HG03135 (cell line): ENCODE results near the gene SMARCC2.

Source experiments
- ATAC-seq: cut with Tn5 transposase; IDR thresholded peaks from one replicate; pipeline ENCODE4 v1.9.1; 2021; ENCODE audit warnings: mild to moderate bottlenecking, moderate library complexity; ENCODE audit not compliant: unreplicated experiment

Gene SMARCC2

GRCh38 chr12:56152756-56153677 lies 36.3 kb downstream of the SMARCC2 start:
- ATAC-seq = no peak

GRCh38 chr12:56152132-56152755 lies 37.0 kb downstream of the SMARCC2 start, which contains the start of gene MYL6B:
TSS of gene MYL6B (plus strand) at chr12:56152587. CDS start at chr12:56153919, 1,332 bp downstream.
- ATAC-seq = peak; percentile 78

GRCh38 chr12:56151672-56152131 lies 37.6 kb downstream of the SMARCC2 start:
- ATAC-seq = peak; percentile 44

GRCh38 chr12:56150563-56150962 lies 38.7 kb downstream of the SMARCC2 start:
- no peak for ATAC-seq

- ATAC-seq = no peak
These were observed 42.5 kb downstream of the SMARCC2 start for GRCh38 chr12:56146492-56147460.

- no peak for ATAC-seq
These were observed 44.1 kb downstream of the SMARCC2 start for GRCh38 chr12:56145217-56145616.

- ATAC-seq = no peak
These were observed 45.4 kb downstream of the SMARCC2 start for GRCh38 chr12:56143870-56144269.

- no peak for ATAC-seq
These were observed 46.1 kb downstream of the SMARCC2 start for GRCh38 chr12:56143217-56143616.

- no peak for ATAC-seq
These were observed 47.1 kb downstream of the SMARCC2 start for GRCh38 chr12:56141946-56142784.

GRCh38 chr12:56137853-56138571 lies 51.3 kb downstream of the SMARCC2 start:
- ATAC-seq = no peak

GRCh38 chr12:56134897-56135296 lies 54.4 kb downstream of the SMARCC2 start:
- no peak for ATAC-seq

- ATAC-seq = no peak
These were observed 58.4 kb downstream of the SMARCC2 start for GRCh38 chr12:56130876-56131275.

- ATAC-seq = no peak
These were observed 59.3 kb downstream of the SMARCC2 start for GRCh38 chr12:56129942-56130495.

- no peak for ATAC-seq
These were observed 59.9 kb downstream of the SMARCC2 start for GRCh38 chr12:56129206-56129941.

GRCh38 chr12:56128670-56129205 lies 60.5 kb downstream of the SMARCC2 start:
- ATAC-seq = no peak

GRCh38 chr12:56127888-56128669 lies 61.2 kb downstream of the SMARCC2 start, which contains the start of gene ESYT1:
TSS of gene ESYT1 (plus strand) at chr12:56128267. CDS start at chr12:56128320, 53 bp downstream.
- ATAC-seq = peak; percentile 86

GRCh38 chr12:56127485-56127887 lies 61.8 kb downstream of the SMARCC2 start:
- ATAC-seq = no peak
